OCI-LY7 (cell line): ENCODE results near the gene SCN5A. TPM values are rescaled to one million over a fixed set of nuclear protein-coding genes. Genes with fewer than 3 reads are reported as not detected.

ENCODE experiments used
- BruUV-seq: library from RNA; stranded (reverse); fragments of 400-500 nt; replicated peaks from 2 replicates; lab custom pipeline; 2021; lab: Mats Ljungman, UMichigan
- CTCF ChIA-PET: fragments of 300-600 bp; sonication (Branson Sonifier 250); formaldehyde crosslinking; loops from one replicate; lab custom pipeline; 2022; ENCODE audit warnings: antibody characterized with exemption; ENCODE audit not compliant: unreplicated experiment; lab: Charles Lee
- POLR2A ChIA-PET: fragments of 300-600 bp; sonication (Branson Sonifier 250); formaldehyde crosslinking; loops from one replicate; lab custom pipeline; 2022; ENCODE audit warnings: antibody characterized with exemption; lab: Charles Lee
- DNase-seq: peaks from one replicate; pipeline ENCODE4 v3.0.0-alpha.2; 2015; ENCODE audit warnings: low spot score
- H2AFZ ChIP-seq: fragments of 200-600 bp; sonication (generic), shearing (Covaris generic); 2 replicates; pipeline ENCODE4 v1.6.1; 2014; ENCODE audit warnings: mild to moderate bottlenecking, antibody characterized with exemption, low read length, moderate library complexity
- H3K27ac ChIP-seq: fragments of 200-600 bp; sonication (generic); 2 replicates; pipeline ENCODE4 v1.5.1; 2014; ENCODE audit warnings: mixed run types, low read depth, mild to moderate bottlenecking, moderate library complexity, low read length, inconsistent platforms; ENCODE audit not compliant: poor library complexity, severe bottlenecking
- H3K36me3 ChIP-seq: fragments of 200-600 bp; sonication (generic); 2 replicates; pipeline ENCODE4 v1.6.1; 2014; ENCODE audit warnings: mild to moderate bottlenecking, antibody characterized with exemption, low read length, moderate library complexity, mixed read lengths; ENCODE audit not compliant: insufficient read depth
- H3K4me1 ChIP-seq: fragments of 200-600 bp; sonication (generic); 2 replicates; pipeline ENCODE4 v1.5.1; 2014; ENCODE audit warnings: mild to moderate bottlenecking, low read length; ENCODE audit not compliant: insufficient read depth, poor library complexity, severe bottlenecking
- H3K4me2 ChIP-seq: fragments of 200-600 bp; sonication (generic); 2 replicates; pipeline ENCODE4 v1.6.1; 2014; ENCODE audit warnings: mild to moderate bottlenecking, low read length
- H3K4me3 ChIP-seq: fragments of 200-600 bp; sonication (generic); 2 replicates; pipeline ENCODE4 v1.5.1; 2014; ENCODE audit warnings: mild to moderate bottlenecking, low read depth, low read length; ENCODE audit not compliant: poor library complexity, severe bottlenecking
- H3K79me2 ChIP-seq: fragments of 200-600 bp; sonication (generic); 2 replicates; pipeline ENCODE4 v1.6.1; 2016; ENCODE audit warnings: low read depth, mild to moderate bottlenecking, low read length, moderate library complexity, mixed read lengths; ENCODE audit not compliant: insufficient read depth
- H3K9me2 ChIP-seq: fragments of 200-600 bp; sonication (generic); 2 replicates; pipeline ENCODE4 v1.6.1; 2016; ENCODE audit warnings: mild to moderate bottlenecking, low read length, mixed read lengths; ENCODE audit not compliant: insufficient read depth
- H3K9me3 ChIP-seq: fragments of 200-600 bp; sonication (generic); 2 replicates; pipeline ENCODE4 v1.6.1; 2014; ENCODE audit warnings: mild to moderate bottlenecking, mixed run types, low read length, mixed read lengths
- H4K20me1 ChIP-seq: fragments of 200-600 bp; sonication (generic); 2 replicates; pipeline ENCODE4 v1.6.1; 2014; ENCODE audit warnings: mild to moderate bottlenecking, antibody characterized with exemption, low read length, moderate library complexity, mixed read lengths; ENCODE audit not compliant: insufficient read depth
- EZH2phosphoT487 ChIP-seq: fragments of 200-600 bp; sonication (generic); IDR thresholded peaks from 2 replicates; pipeline ENCODE4 v1.6.1; 2018; ENCODE audit warnings: low read depth, borderline replicate concordance, mild to moderate bottlenecking, mixed run types, antibody characterized with exemption, low read length, moderate library complexity, mixed read lengths
- intact Hi-C: fragments of 100-400 bp; cut with micrococcal nuclease; formaldehyde crosslinking; loops from one replicate; pipeline ENCODE4 v1.10.0; 2022; ENCODE audit not compliant: unreplicated experiment
- total RNA-seq, 2 experiments: library from RNA; depleted of rRNA in 1 of 2; stranded (reverse); fragments of >200 nt in 1 of 2; shearing (Covaris generic) in 1 of 2; gene quantifications; 2 replicates each; pipeline ENCODE4 v1.2.3, GENCODE V29; 2014 to 2022
- TF ChIP-seq, protein P1 (sequence below): fragments of 200-600 bp; sonication (generic); conservative IDR thresholded peaks from 2 replicates; pipeline ENCODE4 v1.5.1; 2014; ENCODE audit warnings: mild to moderate bottlenecking, antibody characterized with exemption, low read length, moderate library complexity, mixed read lengths

Gene SCN5A
- total RNA-seq, 2 experiments from 2014 or later, result not detected

- H4K20me1 ChIP-seq, result no peaks in the 10 kb centered on the region
- no peaks in the 10 kb centered on the region for H3K9me2 ChIP-seq
- no peak overlapping the region for H3K4me3 ChIP-seq
- POLR2A ChIA-PET, result interaction anchor here (1.0 kb wide), 1 partner anchor 22 kb away, joined by 5 read pairs; no protein-coding TSS in a partner anchor
- no peak overlapping the region for H3K27ac ChIP-seq
- no peaks in the 10 kb centered on the region for H3K79me2 ChIP-seq
- no peaks in the 10 kb centered on the region for H3K4me1 ChIP-seq
- CTCF ChIA-PET, result no interaction called here
- intact Hi-C loops, result no loop called here
- no peaks in the 10 kb centered on the region for H3K9me3 ChIP-seq
- H3K4me2 ChIP-seq, result no peak overlapping the region
- DNase-seq, result no peak
- H3K36me3 ChIP-seq, result no peaks in the 10 kb centered on the region
- TF ChIP-seq EZH2phosphoT487, result no peak
- TF ChIP-seq, protein P1, sequence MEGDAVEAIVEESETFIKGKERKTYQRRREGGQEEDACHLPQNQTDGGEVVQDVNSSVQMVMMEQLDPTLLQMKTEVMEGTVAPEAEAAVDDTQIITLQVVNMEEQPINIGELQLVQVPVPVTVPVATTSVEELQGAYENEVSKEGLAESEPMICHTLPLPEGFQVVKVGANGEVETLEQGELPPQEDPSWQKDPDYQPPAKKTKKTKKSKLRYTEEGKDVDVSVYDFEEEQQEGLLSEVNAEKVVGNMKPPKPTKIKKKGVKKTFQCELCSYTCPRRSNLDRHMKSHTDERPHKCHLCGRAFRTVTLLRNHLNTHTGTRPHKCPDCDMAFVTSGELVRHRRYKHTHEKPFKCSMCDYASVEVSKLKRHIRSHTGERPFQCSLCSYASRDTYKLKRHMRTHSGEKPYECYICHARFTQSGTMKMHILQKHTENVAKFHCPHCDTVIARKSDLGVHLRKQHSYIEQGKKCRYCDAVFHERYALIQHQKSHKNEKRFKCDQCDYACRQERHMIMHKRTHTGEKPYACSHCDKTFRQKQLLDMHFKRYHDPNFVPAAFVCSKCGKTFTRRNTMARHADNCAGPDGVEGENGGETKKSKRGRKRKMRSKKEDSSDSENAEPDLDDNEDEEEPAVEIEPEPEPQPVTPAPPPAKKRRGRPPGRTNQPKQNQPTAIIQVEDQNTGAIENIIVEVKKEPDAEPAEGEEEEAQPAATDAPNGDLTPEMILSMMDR, result no peak
- no peak overlapping the region for H2AFZ ChIP-seq
- BruUV-seq, result no TSS peak
Observed at GRCh38 chr3:38560996-38561717, 88.3 kb downstream of the SCN5A start.

DNA sequence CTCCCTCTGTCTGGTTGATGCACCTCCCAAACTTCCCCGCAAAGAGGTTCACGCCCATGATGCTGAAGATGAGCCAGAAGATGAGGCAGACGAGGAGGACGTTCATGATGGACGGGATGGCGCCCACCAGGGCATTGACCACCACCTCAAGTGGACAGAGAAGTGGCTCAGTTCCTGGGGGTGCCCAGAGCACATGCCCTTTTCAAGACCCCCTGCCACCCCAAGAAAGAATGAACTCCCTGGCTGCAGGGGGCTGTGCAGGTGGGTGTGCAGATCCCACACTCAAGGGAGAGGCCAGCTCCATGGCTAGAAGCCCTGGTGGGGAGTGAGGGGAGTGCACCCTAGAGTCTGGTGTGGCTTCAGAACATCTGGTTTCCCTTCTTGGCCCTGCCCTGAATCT, 89.2 kb downstream of the SCN5A start:
- ChIA-PET POLR2A (no interaction called here), CTCF (no interaction called here)
- TF ChIP-seq, protein P1, result no peak; the same call in 1 of the 2 replicates
- TF ChIP-seq EZH2phosphoT487, result no peak
- BruUV-seq, result no TSS peak
- DNase-seq, result no peak
- Histone ChIP-seq H3K27ac (no peak overlapping the region), H3K4me1 (no peaks in the 10 kb centered on the region), H4K20me1 (no peaks in the 10 kb centered on the region), H3K9me2 (no peaks in the 10 kb centered on the region), H3K4me2 (no peak overlapping the region), H3K4me3 (no peak overlapping the region), H3K79me2 (no peaks in the 10 kb centered on the region), H2AFZ (no peak overlapping the region), H3K9me3 (no peaks in the 10 kb centered on the region), H3K36me3 (no peaks in the 10 kb centered on the region)
- intact Hi-C loops, result no loop called here

GRCh38 chr3:38558864-38559263, 90.6 kb downstream of the SCN5A start:
- intact Hi-C loops, result no loop called here
- Histone ChIP-seq H3K4me2 (no peak overlapping the region), H3K4me3 (no peak overlapping the region), H3K9me3 (no peaks in the 10 kb centered on the region), H3K79me2 (no peaks in the 10 kb centered on the region), H3K9me2 (no peaks in the 10 kb centered on the region), H2AFZ (no peak overlapping the region), H3K27ac (no peak overlapping the region), H3K4me1 (no peaks in the 10 kb centered on the region), H4K20me1 (no peaks in the 10 kb centered on the region), H3K36me3 (no peaks in the 10 kb centered on the region)
- DNase-seq, result no peak
- POLR2A ChIA-PET, result interaction anchor here (0.7 to 1.3 kb wide), 3 partner anchors 13 to 38 kb away, joined by 3 read pairs; no protein-coding TSS in a partner anchor
- BruUV-seq, result no TSS peak
- CTCF ChIA-PET, result no interaction called here
- TF ChIP-seq, protein P1, result no peak
- TF ChIP-seq EZH2phosphoT487, result no peak
